Measurements from ENCODE around the gene PPP2R5B.

- TF ChIP-seq, protein P1, sequence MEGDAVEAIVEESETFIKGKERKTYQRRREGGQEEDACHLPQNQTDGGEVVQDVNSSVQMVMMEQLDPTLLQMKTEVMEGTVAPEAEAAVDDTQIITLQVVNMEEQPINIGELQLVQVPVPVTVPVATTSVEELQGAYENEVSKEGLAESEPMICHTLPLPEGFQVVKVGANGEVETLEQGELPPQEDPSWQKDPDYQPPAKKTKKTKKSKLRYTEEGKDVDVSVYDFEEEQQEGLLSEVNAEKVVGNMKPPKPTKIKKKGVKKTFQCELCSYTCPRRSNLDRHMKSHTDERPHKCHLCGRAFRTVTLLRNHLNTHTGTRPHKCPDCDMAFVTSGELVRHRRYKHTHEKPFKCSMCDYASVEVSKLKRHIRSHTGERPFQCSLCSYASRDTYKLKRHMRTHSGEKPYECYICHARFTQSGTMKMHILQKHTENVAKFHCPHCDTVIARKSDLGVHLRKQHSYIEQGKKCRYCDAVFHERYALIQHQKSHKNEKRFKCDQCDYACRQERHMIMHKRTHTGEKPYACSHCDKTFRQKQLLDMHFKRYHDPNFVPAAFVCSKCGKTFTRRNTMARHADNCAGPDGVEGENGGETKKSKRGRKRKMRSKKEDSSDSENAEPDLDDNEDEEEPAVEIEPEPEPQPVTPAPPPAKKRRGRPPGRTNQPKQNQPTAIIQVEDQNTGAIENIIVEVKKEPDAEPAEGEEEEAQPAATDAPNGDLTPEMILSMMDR (IDR thresholded peaks at IDR 0.05), result no peak
- TF ChIP-seq EZH2 (IDR thresholded peaks at IDR 0.05) (no peak), EZH2phosphoT487 (IDR thresholded peaks at IDR 0.05) (no peak)
These were observed 5.1 kb downstream of the PPP2R5B start for GRCh38 chr11:64929625-64930024.
